Upper lobe of right lung (tissue), 1 donor: ENCODE measurements around the gene MEGF6. TPM values are rescaled to one million over a fixed set of nuclear protein-coding genes. Genes with fewer than 3 reads are reported as not detected.
A peak's percentile ranks its signal among the peaks of the same experiment; 100 is the strongest.
"Not testable (repeated sequence)": the region's sequence is repeated elsewhere in the genome, so short reads cannot be mapped to it uniquely, and the experiment has no call there.

ENCODE experiments used
- ATAC-seq: fragments of 200-7000 bp; cut with Tn5 transposase; one replicate; pipeline ENCODE4 v1.9.1; 2020; ENCODE audit warnings: mild to moderate bottlenecking, moderate library complexity
- DNase-seq: peaks from one replicate; pipeline ENCODE4 v3.0.0-alpha.2; 2020
- H3K27ac ChIP-seq: fragments of 200-600 bp; one replicate; pipeline ENCODE4 v1.8.0; 2022
- H3K27me3 ChIP-seq: fragments of 200-600 bp; one replicate; pipeline ENCODE4 v1.8.0; 2022; ENCODE audit warnings: mild to moderate bottlenecking
- H3K36me3 ChIP-seq: fragments of 200-600 bp; one replicate; pipeline ENCODE4 v1.8.0; 2022
- H3K4me1 ChIP-seq: fragments of 200-600 bp; one replicate; pipeline ENCODE4 v1.8.0; 2022
- H3K4me3 ChIP-seq: fragments of 200-600 bp; one replicate; pipeline ENCODE4 v1.8.0; 2022; ENCODE audit warnings: mild to moderate bottlenecking
- H3K9me3 ChIP-seq: fragments of 200-600 bp; one replicate; pipeline ENCODE4 v1.8.0; 2022
- intact Hi-C: fragments of 100-400 bp; cut with DNase I; formaldehyde crosslinking; loops from one replicate; pipeline ENCODE4 v1.11.0; 2022
- total RNA-seq: library from RNA; stranded (reverse); fragmentation: NEBNext Ultra II Directional; extraction: Animal tissue kit (Norgen Biotek cat#: 25700); gene quantifications from one replicate; pipeline ENCODE4 v1.2.1, GENCODE V29; 2021
- TF ChIP-seq, protein P1 (sequence below): fragments of 200-600 bp; IDR thresholded peaks from one replicate; pipeline ENCODE4 v1.8.0; 2022; ENCODE audit warnings: antibody characterized with exemption
- donor health status: DM: no; HTN: yes; CAD: no; lungs with severe emphysema.

The MEGF6 gene
- total RNA-seq, 1 donor from 2014 or later, result 96.6 TPM

DNA sequence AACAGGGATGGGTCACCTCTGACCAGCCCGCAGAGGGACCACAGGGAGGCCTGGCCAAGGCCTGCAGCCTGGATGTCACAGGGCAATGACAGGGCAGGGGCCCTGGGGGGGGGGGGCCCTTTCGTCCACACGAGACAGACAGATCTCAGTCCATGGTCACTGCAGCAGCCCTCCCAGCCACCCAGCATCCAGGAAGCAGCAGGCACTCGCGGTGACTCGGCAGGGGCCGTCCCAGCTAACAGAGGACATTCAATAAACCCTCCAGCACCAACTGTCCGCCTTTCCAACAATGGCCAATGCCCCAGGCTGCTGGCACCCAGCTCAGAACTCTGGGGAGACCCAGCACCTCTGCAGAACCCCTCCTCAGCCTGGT is 32.9 kb downstream of the MEGF6 start:
- H3K4me3 ChIP-seq, result no peak overlapping the region
- no peaks in the 10 kb centered on the region for H3K36me3 ChIP-seq
- intact Hi-C loops, result no loop called here
- TF ChIP-seq, protein P1, sequence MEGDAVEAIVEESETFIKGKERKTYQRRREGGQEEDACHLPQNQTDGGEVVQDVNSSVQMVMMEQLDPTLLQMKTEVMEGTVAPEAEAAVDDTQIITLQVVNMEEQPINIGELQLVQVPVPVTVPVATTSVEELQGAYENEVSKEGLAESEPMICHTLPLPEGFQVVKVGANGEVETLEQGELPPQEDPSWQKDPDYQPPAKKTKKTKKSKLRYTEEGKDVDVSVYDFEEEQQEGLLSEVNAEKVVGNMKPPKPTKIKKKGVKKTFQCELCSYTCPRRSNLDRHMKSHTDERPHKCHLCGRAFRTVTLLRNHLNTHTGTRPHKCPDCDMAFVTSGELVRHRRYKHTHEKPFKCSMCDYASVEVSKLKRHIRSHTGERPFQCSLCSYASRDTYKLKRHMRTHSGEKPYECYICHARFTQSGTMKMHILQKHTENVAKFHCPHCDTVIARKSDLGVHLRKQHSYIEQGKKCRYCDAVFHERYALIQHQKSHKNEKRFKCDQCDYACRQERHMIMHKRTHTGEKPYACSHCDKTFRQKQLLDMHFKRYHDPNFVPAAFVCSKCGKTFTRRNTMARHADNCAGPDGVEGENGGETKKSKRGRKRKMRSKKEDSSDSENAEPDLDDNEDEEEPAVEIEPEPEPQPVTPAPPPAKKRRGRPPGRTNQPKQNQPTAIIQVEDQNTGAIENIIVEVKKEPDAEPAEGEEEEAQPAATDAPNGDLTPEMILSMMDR, result no peak
- H3K27ac ChIP-seq, result no peak overlapping the region
- peaks cover 17% of the 10 kb centered on the region for H3K4me1 ChIP-seq
- no peaks in the 10 kb centered on the region for H3K9me3 ChIP-seq
- H3K27me3 ChIP-seq, result no peaks in the 10 kb centered on the region
- ATAC-seq, result no peak
- no peak for DNase-seq

GRCh38 chr1:3577711-3578432 is 33.4 kb downstream of the MEGF6 start:
- no peaks in the 10 kb centered on the region for H3K36me3 ChIP-seq
- no peaks in the 10 kb centered on the region for H3K9me3 ChIP-seq
- H3K27ac ChIP-seq, result no peak overlapping the region
- TF ChIP-seq, protein P1, result no peak
- ATAC-seq (no peak), DNase-seq (no peak)
- no peak overlapping the region for H3K4me3 ChIP-seq
- intact Hi-C loops, result no loop called here
- no peaks in the 10 kb centered on the region for H3K27me3 ChIP-seq
- peaks cover 17% of the 10 kb centered on the region for H3K4me1 ChIP-seq

- no peaks in the 10 kb centered on the region for H3K9me3 ChIP-seq
- intact Hi-C loops, result no loop called here
- no peaks in the 10 kb centered on the region for H3K27me3 ChIP-seq
- DNase-seq, result no peak
- H3K36me3 ChIP-seq, result no peaks in the 10 kb centered on the region
- peaks cover 17% of the 10 kb centered on the region for H3K4me1 ChIP-seq
- no peak overlapping the region for H3K27ac ChIP-seq
- H3K4me3 ChIP-seq, result no peak overlapping the region
- peak; percentile 28 for ATAC-seq
- TF ChIP-seq, protein P1, result no peak
Measured at GRCh38 chr1:3577300-3577699, 34.0 kb downstream of the MEGF6 start.

DNA sequence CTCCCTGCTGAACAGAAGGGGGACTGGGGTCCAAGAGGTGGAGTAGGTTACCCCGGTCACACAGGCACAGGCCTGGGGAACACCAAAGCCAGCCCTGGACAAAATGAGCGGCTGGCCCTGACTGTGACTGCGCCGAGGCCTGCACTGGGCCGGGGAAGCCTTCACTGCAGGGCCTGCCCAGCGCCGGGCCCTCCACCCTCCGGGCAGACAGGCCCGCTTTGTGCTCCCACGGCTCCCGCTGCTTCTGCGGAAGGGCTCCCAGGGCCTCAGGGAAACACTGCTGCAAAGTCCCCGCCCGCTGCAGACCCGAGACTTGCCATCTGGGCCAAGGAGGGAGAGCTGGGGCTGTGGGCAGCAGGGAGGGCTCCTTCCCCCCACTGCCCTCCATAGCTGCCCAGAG is 35.3 kb downstream of the MEGF6 start:
- no peak overlapping the region for H3K4me3 ChIP-seq
- intact Hi-C loops, result no loop called here
- H3K27ac ChIP-seq, result no peak overlapping the region
- TF ChIP-seq, protein P1, result no peak
- no peaks in the 10 kb centered on the region for H3K27me3 ChIP-seq
- peaks cover 11% of the 10 kb centered on the region for H3K4me1 ChIP-seq
- ATAC-seq, result no peak
- no peak for DNase-seq
- no peaks in the 10 kb centered on the region for H3K36me3 ChIP-seq
- no peaks in the 10 kb centered on the region for H3K9me3 ChIP-seq

DNA sequence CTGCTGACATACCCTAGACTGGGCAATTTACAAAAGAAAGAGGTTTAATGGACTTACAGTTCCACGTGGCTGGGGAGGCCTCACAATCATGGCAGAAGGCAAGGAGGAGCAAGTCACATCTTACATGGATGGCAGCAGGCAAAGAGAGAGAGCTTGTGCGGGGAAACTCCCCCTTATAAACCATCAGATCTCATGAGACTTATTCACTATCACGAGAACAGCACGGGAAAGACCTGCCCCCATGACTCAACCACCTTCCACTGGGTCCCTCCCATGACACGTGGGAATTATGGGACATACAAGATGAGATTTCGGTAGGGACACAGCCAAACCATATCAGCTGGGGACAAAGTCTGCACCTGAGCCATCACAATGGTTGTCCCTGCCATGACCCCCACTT is 35.8 kb downstream of the MEGF6 start:
- H3K36me3 ChIP-seq, H3K27me3 ChIP-seq, ATAC-seq, H3K9me3 ChIP-seq, intact Hi-C loops, H3K4me3 ChIP-seq, H3K27ac ChIP-seq, DNase-seq: not testable (repeated sequence)
- H3K4me1 ChIP-seq, result peaks cover 11% of the 10 kb centered on the region

DNA sequence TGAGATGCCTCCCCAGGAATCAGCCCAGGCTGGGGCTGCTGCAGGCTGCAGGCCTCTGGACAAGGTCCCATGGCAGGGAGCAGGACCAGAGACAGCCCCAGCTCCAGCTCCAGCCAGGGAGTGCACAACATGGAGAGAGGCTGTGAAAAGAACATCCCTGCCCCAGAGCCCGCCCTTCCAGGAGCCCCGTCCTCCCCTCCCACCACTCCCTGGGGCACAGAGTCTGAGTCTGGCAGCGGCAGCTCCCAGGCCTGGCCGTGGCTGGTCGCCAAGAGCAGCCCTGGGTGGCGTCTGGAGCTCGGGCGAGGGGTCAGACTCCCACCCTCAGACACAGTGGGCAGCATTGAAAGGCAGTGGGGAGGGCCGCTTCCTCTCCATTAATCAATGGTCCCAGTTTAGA is 37.8 kb downstream of the MEGF6 start:
- H3K9me3 ChIP-seq, result no peaks in the 10 kb centered on the region
- H3K4me1 ChIP-seq, result peaks cover 11% of the 10 kb centered on the region
- TF ChIP-seq, protein P1, result no peak
- H3K27ac ChIP-seq, result no peak overlapping the region
- intact Hi-C loops, result no loop called here
- H3K4me3 ChIP-seq, result no peak overlapping the region
- DNase-seq, result no peak
- H3K36me3 ChIP-seq, result no peaks in the 10 kb centered on the region
- no peaks in the 10 kb centered on the region for H3K27me3 ChIP-seq
- no peak for ATAC-seq

- ATAC-seq, H3K9me3 ChIP-seq, H3K4me1 ChIP-seq, intact Hi-C loops, DNase-seq, H3K27me3 ChIP-seq, H3K27ac ChIP-seq, H3K36me3 ChIP-seq, H3K4me3 ChIP-seq: not testable (repeated sequence)
Measured at GRCh38 chr1:3572638-3573037, 38.7 kb downstream of the MEGF6 start.
